NCI-H1105 treated with DMSO at 0.1 percent for 48 hours (cell line): ENCODE data around the gene IQGAP2.

Source experiments
- DNase-seq: peaks from one replicate; lab custom pipeline; 2025; lab: John Stamatoyannopoulos, UW

Gene IQGAP2

GRCh38 chr5:76477571-76477970 is 74.5 kb downstream of the IQGAP2 start:
- no peak for DNase-seq

- no peak for DNase-seq
Observed at GRCh38 chr5:76479281-76479680, 76.2 kb downstream of the IQGAP2 start.

- no peak for DNase-seq
Observed at GRCh38 chr5:76479973-76480667, 77.0 kb downstream of the IQGAP2 start.

DNA sequence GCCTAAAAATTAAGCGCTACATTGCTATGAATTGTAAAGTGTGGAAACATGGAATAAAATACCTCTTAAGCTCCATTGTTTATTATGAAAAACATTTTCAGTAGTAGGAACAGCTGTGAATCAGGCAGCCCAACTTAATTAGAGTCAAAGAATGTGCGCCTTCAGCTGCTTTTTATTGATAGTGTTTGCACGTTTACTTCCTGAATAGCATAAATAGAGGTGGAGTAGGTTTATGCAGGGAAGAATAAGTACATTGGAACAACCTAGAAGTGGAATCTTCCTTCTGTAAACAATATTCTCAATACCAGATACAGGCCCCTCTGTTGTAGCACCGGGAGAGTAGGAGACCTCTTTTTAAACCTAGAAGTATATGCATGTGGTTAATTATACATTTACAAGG is 79.9 kb downstream of the IQGAP2 start:
- DNase-seq, result no peak

GRCh38 chr5:76483433-76483832 is 80.3 kb downstream of the IQGAP2 start:
- DNase-seq, result no peak

GRCh38 chr5:76483881-76484280 is 80.8 kb downstream of the IQGAP2 start:
- no peak for DNase-seq

- DNase-seq, result no peak
Observed at GRCh38 chr5:76485511-76485910, 82.4 kb downstream of the IQGAP2 start.

DNA sequence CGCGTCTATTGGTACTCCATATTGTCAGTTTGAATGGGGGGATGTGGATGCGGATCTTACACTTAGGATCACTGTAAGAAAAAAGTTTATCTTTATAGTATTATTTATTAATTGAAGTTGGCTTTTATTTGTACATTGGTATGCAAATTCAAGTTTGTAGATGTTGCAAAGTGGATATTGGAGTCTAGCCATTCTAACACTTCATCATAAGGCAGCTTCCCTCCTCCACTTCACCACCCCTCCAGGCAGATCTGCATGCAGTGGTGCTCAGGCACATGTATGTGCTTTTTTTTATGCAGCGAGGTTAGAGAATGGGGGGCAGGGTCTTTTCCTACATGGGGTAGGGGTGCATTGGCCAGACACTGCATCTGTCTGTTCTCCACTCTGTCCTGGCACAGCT is 84.3 kb downstream of the IQGAP2 start:
- no peak for DNase-seq

DNA sequence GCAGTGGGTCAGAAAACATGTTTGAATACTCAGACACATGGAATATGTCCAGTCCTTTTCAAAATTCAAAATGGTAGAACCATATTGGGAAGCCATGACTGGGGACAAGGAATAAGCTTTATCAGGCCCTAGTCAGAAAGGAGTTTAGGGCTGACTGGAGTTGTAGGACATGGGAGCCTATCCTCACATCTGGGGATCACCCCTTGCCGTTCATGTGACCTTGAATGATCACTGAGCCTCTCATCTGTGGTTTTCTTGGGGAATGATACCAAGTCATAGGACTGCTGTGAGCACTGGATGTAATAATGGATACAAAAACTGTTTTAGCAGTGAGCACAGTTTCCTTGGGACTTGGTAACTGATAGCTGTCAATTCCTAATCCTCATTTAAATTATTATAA is 84.7 kb downstream of the IQGAP2 start:
- no peak for DNase-seq

DNA sequence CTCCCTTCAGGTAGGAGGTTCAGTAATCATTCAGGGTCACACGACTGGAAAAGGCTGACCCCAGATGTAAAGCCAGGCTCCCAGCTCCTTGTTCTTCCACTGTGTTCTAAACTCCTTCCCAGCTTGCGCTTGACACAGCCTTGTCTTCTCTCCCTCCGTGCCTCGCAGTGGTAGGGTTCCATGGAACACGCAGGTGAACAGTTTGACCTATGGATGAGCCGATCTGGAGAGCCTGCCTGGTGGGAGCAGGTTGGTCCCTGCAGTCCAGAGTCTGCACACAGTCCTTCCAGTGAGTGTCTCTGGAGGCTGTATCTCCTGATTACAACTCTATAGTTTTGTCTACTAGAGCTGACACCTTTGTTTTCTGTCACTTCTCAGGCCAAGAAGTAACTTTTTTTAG is 85.9 kb downstream of the IQGAP2 start:
- no peak for DNase-seq

DNA sequence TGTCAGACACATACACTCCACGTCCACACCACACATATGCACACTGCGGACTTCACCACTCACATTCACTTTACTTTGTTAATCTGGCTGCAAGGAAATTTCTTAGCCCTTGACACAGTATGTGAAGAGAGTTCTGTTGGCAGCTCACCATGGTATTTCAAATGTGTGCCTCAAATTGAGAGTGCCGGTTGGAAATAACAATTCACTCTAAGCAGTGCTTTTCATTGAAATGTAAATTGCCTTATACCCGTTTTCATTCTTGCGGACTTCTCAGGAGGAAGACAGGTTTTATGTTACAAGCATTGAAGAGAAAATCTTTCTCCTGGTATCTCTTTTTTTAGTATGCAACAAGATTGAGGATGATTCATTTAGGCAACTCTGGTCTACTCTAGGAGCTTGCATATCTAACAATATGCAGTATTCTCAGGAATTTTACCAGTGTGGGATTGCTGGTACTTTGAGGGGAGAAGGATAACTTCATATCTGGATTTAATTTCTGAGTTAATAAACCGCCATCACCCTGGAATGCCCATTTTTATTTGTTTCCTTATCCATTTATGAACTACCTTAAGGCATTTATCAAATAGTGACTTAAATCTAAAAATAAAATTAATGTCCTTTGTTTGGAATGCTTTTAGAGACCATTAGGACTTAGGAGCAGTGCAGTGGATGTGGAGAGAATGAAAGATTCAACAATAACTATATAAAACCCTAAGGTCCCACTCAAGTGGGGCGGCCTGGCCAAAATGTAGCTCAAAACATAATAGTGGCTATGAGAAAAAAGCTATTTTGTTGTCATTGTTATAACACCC is 87.0 kb downstream of the IQGAP2 start:
- DNase-seq, result no peak

- no peak for DNase-seq
Observed at GRCh38 chr5:76490960-76491359, 87.9 kb downstream of the IQGAP2 start.

GRCh38 chr5:76492819-76493189 is 89.7 kb downstream of the IQGAP2 start:
- no peak for DNase-seq

DNA sequence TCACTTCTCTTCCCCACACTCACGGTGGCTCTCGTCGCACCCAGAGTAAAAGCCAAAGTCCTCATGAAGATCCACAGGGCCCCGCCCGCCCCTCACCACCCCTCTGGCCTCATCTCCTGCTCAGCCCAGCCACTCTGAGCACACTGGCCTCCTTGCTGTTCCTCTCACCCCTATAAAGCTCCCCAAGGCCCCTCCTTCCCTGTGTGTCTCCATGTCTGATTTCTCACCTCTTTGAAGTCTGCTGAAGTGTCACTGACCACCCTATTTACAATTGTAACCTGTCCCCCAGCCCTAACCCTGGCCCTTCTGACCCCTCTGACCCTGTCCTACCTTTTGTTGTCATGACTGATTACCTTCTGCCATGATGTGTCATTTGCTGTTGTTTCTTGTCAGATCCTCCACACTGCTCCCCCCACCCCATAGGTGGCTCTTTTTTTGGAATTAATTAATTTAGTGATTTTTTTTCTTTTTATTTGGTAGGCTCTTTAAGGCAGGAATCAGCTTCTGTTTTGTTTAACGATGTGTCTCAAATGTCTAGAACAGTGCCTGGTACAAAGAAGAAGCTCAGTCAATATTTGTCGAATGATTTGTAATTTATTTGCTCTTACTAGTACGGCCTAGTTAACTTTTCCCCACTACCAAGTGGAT is 90.2 kb downstream of the IQGAP2 start:
- DNase-seq, result no peak

GRCh38 chr5:76494201-76494600 is 91.1 kb downstream of the IQGAP2 start:
- no peak for DNase-seq

DNA sequence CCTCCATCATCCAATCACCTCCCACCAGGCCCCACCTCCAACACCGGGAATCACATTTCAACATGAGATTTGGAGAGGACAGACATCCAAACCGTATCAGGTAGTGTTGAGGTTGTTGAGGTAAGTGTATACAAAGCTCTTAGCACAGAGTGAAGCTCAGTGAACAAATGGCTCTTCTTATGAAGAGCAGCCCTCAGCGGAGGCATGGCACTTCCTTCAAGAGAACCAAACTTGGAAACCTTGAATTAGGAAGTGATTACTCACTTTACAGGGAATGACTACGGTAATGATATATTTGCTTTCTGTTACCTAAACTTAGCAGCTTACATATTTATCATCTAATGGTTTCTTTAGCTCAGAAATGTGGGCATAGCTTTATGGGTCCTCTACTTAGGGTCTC is 92.8 kb downstream of the IQGAP2 start:
- DNase-seq, result no peak

- DNase-seq, result no peak
Observed at GRCh38 chr5:76497065-76497460, 94.0 kb downstream of the IQGAP2 start.

DNA sequence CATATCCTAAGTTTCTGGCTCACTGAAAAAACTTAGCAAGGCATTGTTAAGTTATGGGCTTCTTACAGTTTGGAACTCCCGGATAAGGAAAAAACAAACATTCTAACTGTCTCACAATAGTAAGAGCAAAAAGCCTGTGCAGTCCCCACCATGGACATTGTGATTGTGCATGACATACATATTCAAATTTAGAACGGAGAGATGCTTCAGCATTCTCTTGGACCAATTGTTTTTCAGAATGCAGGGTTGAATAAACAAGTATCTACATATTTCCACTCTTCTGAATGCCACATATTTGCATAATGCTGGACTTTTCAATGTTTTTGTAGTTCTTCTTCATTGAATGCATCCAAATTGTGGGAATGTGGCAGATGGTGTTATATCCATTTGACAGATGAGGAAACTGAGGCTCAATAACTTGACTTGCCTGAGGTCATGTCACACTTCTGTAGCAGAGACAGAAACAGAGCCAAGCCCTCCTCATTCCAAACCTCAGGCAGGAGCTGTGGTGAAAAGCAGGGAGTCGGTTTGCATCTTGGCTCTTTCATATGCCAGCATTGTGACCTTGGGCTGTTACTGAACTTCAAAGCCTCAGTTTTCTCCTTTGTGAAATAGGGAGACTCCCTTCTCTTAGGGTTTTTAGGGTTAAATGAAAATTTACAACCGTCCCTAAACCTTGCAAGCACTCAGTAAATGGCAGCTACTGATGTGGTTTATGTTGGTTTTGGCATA is 95.1 kb downstream of the IQGAP2 start:
- no peak for DNase-seq

DNA sequence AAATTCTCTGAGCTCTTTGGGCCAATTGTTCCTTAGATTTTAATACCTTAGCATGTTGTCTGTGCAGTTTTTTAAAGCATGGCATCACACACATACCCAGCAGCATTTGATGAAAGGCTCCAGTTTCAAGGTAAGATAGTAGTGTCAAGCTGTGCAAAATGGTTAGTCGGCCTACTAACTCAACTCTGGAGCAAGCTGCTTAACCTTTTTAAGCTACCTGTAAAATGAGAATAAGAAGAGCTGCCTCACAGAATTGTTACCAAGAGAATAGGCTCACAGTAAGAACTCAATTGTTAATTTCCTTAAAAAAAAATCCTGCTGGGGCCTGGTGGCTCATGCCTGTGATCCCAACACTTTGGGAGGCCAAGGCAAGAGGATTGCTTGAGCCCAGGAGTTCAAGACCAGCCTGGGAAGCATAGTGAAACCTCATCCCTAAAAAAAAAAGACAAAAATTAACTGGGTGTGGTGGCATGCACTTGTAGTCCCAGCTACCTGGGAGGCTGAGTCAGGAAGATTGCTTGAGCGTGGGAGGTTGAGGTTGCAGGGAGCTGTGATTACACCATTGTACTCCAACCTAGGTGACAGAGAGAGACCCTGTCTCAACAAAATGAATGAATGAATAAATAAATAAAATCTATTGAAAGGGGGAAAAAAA is 96.5 kb downstream of the IQGAP2 start:
- no peak for DNase-seq

GRCh38 chr5:76500633-76501393 is 97.7 kb downstream of the IQGAP2 start:
- DNase-seq, result no peak

- DNase-seq, result no peak
Observed at GRCh38 chr5:76503929-76504328, 100.8 kb downstream of the IQGAP2 start.
